SK-N-SH treated with all-trans-retinoic acid at 6 μM for 48 hours (cell line): ENCODE data around the gene ELK4.

Source experiments
- ATAC-seq: fragments of 200-7000 bp; cut with Tn5 transposase; 3 replicates; pipeline ENCODE4 v1.9.1; 2020; ENCODE audit warnings: mild to moderate bottlenecking, moderate library complexity
- ARNTL ChIP-seq: fragments of 450-650 bp; formaldehyde crosslinking; IDR thresholded peaks from 2 replicates; pipeline ENCODE4 v1.5.0; 2020; ENCODE audit warnings: low read depth, mild to moderate bottlenecking, moderate library complexity, borderline replicate concordance
- BACH2 ChIP-seq: fragments of 250-450 bp; sonication (Bioruptor Pico); IDR thresholded peaks from 2 replicates; pipeline ENCODE4 v1.9.0; 2021; ENCODE audit warnings: mild to moderate bottlenecking, borderline replicate concordance
- CREB5 ChIP-seq: fragments of 250-450 bp; sonication (Bioruptor Pico); IDR thresholded peaks from 2 replicates; pipeline ENCODE4 v1.5.1; 2020; ENCODE audit warnings: low read depth, mild to moderate bottlenecking, moderate library complexity
- CSDC2 ChIP-seq: fragments of 250-450 bp; sonication (Bioruptor Pico); IDR thresholded peaks from 2 replicates; pipeline ENCODE4 v1.5.0; 2020; ENCODE audit warnings: mild to moderate bottlenecking, moderate library complexity
- CSRNP3 ChIP-seq: fragments of 250-450 bp; sonication (Bioruptor Pico); IDR thresholded peaks from 2 replicates; pipeline ENCODE4 v1.5.1; 2021; ENCODE audit warnings: mild to moderate bottlenecking, moderate library complexity
- ESRRG ChIP-seq: fragments of 250-450 bp; sonication (Bioruptor Pico); IDR thresholded peaks from 2 replicates; pipeline ENCODE4 v1.6.1; 2021; ENCODE audit warnings: mild to moderate bottlenecking
- GLIS3 ChIP-seq: fragments of 250-450 bp; sonication (Bioruptor Pico); IDR thresholded peaks from 2 replicates; pipeline ENCODE4 v1.5.0; 2020; ENCODE audit warnings: mild to moderate bottlenecking, moderate library complexity
- ISL1 ChIP-seq: fragments of 250-450 bp; sonication (Bioruptor Pico); IDR thresholded peaks from 2 replicates; pipeline ENCODE4 v2.1.2; 2022; ENCODE audit warnings: mild to moderate bottlenecking, moderate library complexity
- OSR1 ChIP-seq: fragments of 250-450 bp; sonication (Bioruptor Pico); IDR thresholded peaks from 2 replicates; pipeline ENCODE4 v1.8.0; 2022; ENCODE audit warnings: moderate library complexity, mild to moderate bottlenecking, inconsistent platforms
- PATZ1 ChIP-seq: fragments of 250-450 bp; sonication (Bioruptor Pico); IDR thresholded peaks from 2 replicates; pipeline ENCODE4 v1.8.0; 2020; ENCODE audit warnings: mild to moderate bottlenecking, moderate library complexity, borderline replicate concordance
- POU6F1 ChIP-seq: fragments of 250-450 bp; sonication (Bioruptor Pico); IDR thresholded peaks from 2 replicates; pipeline ENCODE4 v1.8.0; 2021; ENCODE audit warnings: low read depth, mild to moderate bottlenecking, moderate library complexity, borderline replicate concordance
- PPARA ChIP-seq: fragments of 250-450 bp; sonication (Bioruptor Pico); IDR thresholded peaks from 2 replicates; pipeline ENCODE4 v1.5.0; 2020; ENCODE audit warnings: mild to moderate bottlenecking, borderline replicate concordance
- RARB ChIP-seq: fragments of 250-450 bp; sonication (Bioruptor Pico); IDR thresholded peaks from 2 replicates; pipeline ENCODE4 v1.8.0; 2021; ENCODE audit warnings: mild to moderate bottlenecking, moderate library complexity
- SNAI2 ChIP-seq: fragments of 250-450 bp; sonication (Bioruptor Pico); IDR thresholded peaks from 2 replicates; pipeline ENCODE4 v1.5.0; 2020; ENCODE audit warnings: mild to moderate bottlenecking, moderate library complexity
- TCF4 ChIP-seq: fragments of 250-450 bp; sonication (Bioruptor Pico); IDR thresholded peaks from 2 replicates; pipeline ENCODE4 v1.8.0; 2021; ENCODE audit warnings: mild to moderate bottlenecking, moderate library complexity, borderline replicate concordance
- TOX ChIP-seq: fragments of 250-450 bp; sonication (Bioruptor Pico); IDR thresholded peaks from 2 replicates; pipeline ENCODE4 v1.8.0; 2021; ENCODE audit warnings: mild to moderate bottlenecking, moderate library complexity, borderline replicate concordance
- TSHZ2 ChIP-seq: fragments of 250-450 bp; sonication (Bioruptor Pico); IDR thresholded peaks from 2 replicates; pipeline ENCODE4 v1.5.0; 2020; ENCODE audit warnings: mild to moderate bottlenecking, moderate library complexity
- ZFP3 ChIP-seq: fragments of 250-450 bp; sonication (Bioruptor Pico); IDR thresholded peaks from 2 replicates; pipeline ENCODE4 v1.5.0; 2020; ENCODE audit warnings: mild to moderate bottlenecking, moderate library complexity
- ZNF565 ChIP-seq: fragments of 450-650 bp; formaldehyde crosslinking; conservative IDR thresholded peaks from 2 replicates; pipeline ENCODE4 v1.5.0; 2020; ENCODE audit warnings: low read depth, mild to moderate bottlenecking, moderate library complexity
- ZNF70 ChIP-seq: fragments of 450-650 bp; formaldehyde crosslinking; IDR thresholded peaks from 2 replicates; pipeline ENCODE4 v1.5.0; 2020; ENCODE audit warnings: mild to moderate bottlenecking, moderate library complexity
- ZNF8 ChIP-seq: fragments of 450-650 bp; formaldehyde crosslinking; IDR thresholded peaks from 2 replicates; pipeline ENCODE4 v1.5.0; 2020; ENCODE audit warnings: mild to moderate bottlenecking, moderate library complexity

Gene ELK4

GRCh38 chr1:205619376-205619775 is 12.4 kb downstream of the ELK4 start:
- ATAC-seq, result no peak
- no peak for TF ChIP-seq ZFP3 (CRISPR knock-in tag)
- TF ChIP-seq GLIS3 (CRISPR knock-in tag), result no peak
- TF ChIP-seq TOX, result no peak
- no peak for TF ChIP-seq PATZ1 (CRISPR knock-in tag)
- no peak for TF ChIP-seq TCF4 (CRISPR knock-in tag)
- TF ChIP-seq CSDC2 (CRISPR knock-in tag), result no peak
- TF ChIP-seq SNAI2 (CRISPR knock-in tag), result no peak
- no peak for TF ChIP-seq ISL1 (CRISPR knock-in tag)
- no peak for TF ChIP-seq OSR1
- TF ChIP-seq RARB (CRISPR knock-in tag), result no peak
- no peak for TF ChIP-seq ZNF70 (CRISPR knock-in tag)
- TF ChIP-seq ZNF565 (CRISPR knock-in tag), result no peak
- TF ChIP-seq POU6F1, result no peak

GRCh38 chr1:205616563-205617293 is 15.1 kb downstream of the ELK4 start:
- TF ChIP-seq TSHZ2 (CRISPR knock-in tag) (no peak), OSR1 (no peak), ESRRG (CRISPR knock-in tag) (no peak), ZNF565 (CRISPR knock-in tag) (no peak), BACH2 (CRISPR knock-in tag) (no peak), ISL1 (CRISPR knock-in tag) (no peak), RARB (CRISPR knock-in tag) (no peak), ZFP3 (CRISPR knock-in tag) (no peak), ARNTL (no peak), PATZ1 (CRISPR knock-in tag) (no peak), TOX (no peak), ZNF8 (CRISPR knock-in tag) (no peak), ZNF70 (CRISPR knock-in tag) (no peak), GLIS3 (CRISPR knock-in tag) (no peak), CSDC2 (CRISPR knock-in tag) (no peak)
- no peak for ATAC-seq

- ATAC-seq, result no peak
- no peak for TF ChIP-seq RARB (CRISPR knock-in tag)
- no peak for TF ChIP-seq PPARA (CRISPR knock-in tag)
- no peak for TF ChIP-seq ZNF8 (CRISPR knock-in tag)
- no peak for TF ChIP-seq OSR1
These were observed 16.0 kb downstream of the ELK4 start for GRCh38 chr1:205615789-205616188.

GRCh38 chr1:205613854-205614412 is 17.9 kb downstream of the ELK4 start:
- no peak for ATAC-seq
- TF ChIP-seq CREB5 (CRISPR knock-in tag) (no peak), GLIS3 (CRISPR knock-in tag) (no peak), ISL1 (CRISPR knock-in tag) (no peak), BACH2 (CRISPR knock-in tag) (no peak), CSRNP3 (CRISPR knock-in tag) (no peak), ARNTL (no peak), PATZ1 (CRISPR knock-in tag) (no peak)
